Measurements from ENCODE around the gene KRTAP10-4. TPM values are rescaled to one million over a fixed set of nuclear protein-coding genes. Genes with fewer than 3 reads are reported as not detected.
"Not testable (repeated sequence)": the region's sequence is repeated elsewhere in the genome, so short reads cannot be mapped to it uniquely, and the experiment has no call there.

The KRTAP10-4 gene
- total and polyA plus RNA-seq, 2 of the 4 experiments (the other 2 are of a cell fraction), result not detected

DNA sequence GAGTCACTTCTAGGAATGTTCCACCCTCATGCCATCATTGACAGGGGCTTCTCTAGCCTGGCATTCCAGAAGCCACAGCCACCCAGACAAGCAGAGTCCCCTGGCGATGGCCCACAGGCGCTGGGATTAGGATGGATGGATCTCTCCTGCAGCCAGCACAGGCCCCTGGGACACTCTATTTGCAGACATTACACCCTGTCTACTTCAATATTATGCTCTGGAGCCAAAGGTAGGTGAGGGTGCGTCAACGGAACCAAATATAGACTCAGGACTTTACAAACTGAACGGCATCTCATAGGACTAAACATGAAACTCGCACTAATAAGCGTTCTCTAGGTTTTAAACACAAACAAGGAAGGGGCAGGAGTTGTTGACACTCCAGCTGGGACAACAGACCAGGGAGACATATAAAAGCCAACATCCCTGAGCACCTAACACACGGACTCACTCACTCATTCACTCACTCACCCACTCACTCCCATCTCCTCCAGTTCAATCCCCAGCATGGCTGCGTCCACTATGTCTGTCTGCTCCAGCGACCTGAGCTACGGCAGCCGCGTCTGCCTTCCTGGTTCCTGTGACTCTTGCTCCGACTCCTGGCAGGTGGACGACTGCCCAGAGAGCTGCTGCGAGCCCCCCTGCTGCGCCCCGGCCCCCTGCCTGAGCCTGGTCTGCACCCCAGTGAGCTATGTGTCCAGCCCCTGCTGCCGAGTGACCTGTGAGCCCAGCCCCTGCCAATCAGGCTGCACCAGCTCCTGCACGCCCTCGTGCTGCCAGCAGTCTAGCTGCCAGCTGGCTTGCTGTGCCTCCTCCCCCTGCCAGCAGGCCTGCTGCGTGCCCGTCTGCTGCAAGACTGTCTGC, 26.8 kb downstream of the KRTAP10-4 start, which contains the start of gene KRTAP10-7:
Gene KRTAP10-7, plus strand, starts transcription at position 480 of the 861 bp plus-strand sequence. Its CDS starts 25 bp downstream, at position 505.
- H3K79me1 ChIP-seq (ENCODE audit: low read depth in 1 of 2, low read length in 2 of 2); H3K14ac ChIP-seq (replicated peaks; ENCODE audit: low read depth, low read length); H4K8ac ChIP-seq (ENCODE audit: low read depth in 2 of 2, low read length in 2 of 2); H2AK5ac ChIP-seq (ENCODE audit: low read depth, low read length); BruUV-seq (replicated peaks); DNase-seq; H3K4me1 ChIP-seq (ENCODE audit: control insufficient read depth, insufficient read depth, low read length); H2BK15ac ChIP-seq (ENCODE audit: low read depth, low read length); H3K18ac ChIP-seq (ENCODE audit: low read depth, low read length); intact Hi-C loops (cut with micrococcal nuclease); CTCF ChIA-PET; in situ Hi-C loops (cut with MboI; ENCODE audit: low sequenced_read_pairs); H2BK120ac ChIP-seq (ENCODE audit: low read depth, low read length); H3K56ac ChIP-seq (ENCODE audit: extremely low read depth, insufficient read depth, low read length); H4K20me1 ChIP-seq (ENCODE audit: insufficient read depth, low read length); H3K9me1 ChIP-seq (ENCODE audit: insufficient read depth, low read length); ATAC-seq (ENCODE audit: low read depth); H3K4me2 ChIP-seq (ENCODE audit: low read depth, low read length); H3K23ac ChIP-seq (ENCODE audit: low read depth, low read length); H3K36me3 ChIP-seq (ENCODE audit: control insufficient read depth, insufficient read depth, low read length); H4K91ac ChIP-seq (ENCODE audit: insufficient read depth, low read depth, low read length); H2AK9ac ChIP-seq (replicated peaks; ENCODE audit: low read depth, low read length, poor library complexity); H4K5ac ChIP-seq (ENCODE audit: low read depth, low read length); POLR2A ChIA-PET (ENCODE audit: unreplicated experiment); H2BK5ac ChIP-seq (ENCODE audit: low read depth, low read length, poor library complexity, severe bottlenecking); H2AFZ ChIP-seq (replicated peaks; ENCODE audit: low read length, poor library complexity); H3K4me3 ChIP-seq (ENCODE audit: insufficient read depth, low read depth, low read length); H2BK20ac ChIP-seq (ENCODE audit: low read depth, low read length); H3K9ac ChIP-seq (ENCODE audit: low read depth, low read length); H3K27me3 ChIP-seq (ENCODE audit: control insufficient read depth, insufficient read depth, low read length); H3K4ac ChIP-seq (ENCODE audit: low read depth, low read length); dilution Hi-C loops (cut with HindIII; ENCODE audit: low sequenced_read_pairs, unreplicated experiment); H3K9me3 ChIP-seq (ENCODE audit: control insufficient read depth, insufficient read depth, low read length); H3K27ac ChIP-seq (ENCODE audit: insufficient read depth, low read length): not testable (repeated sequence)
- 81% methylated on average over 3 of the region's 23 CpGs; no CpG with 5 or more reads in 1 of the 2 experiments for WGBS, 2 experiments (ENCODE audit: extremely low coverage in 2 of 2, insufficient read length in 1 of 2)

DNA sequence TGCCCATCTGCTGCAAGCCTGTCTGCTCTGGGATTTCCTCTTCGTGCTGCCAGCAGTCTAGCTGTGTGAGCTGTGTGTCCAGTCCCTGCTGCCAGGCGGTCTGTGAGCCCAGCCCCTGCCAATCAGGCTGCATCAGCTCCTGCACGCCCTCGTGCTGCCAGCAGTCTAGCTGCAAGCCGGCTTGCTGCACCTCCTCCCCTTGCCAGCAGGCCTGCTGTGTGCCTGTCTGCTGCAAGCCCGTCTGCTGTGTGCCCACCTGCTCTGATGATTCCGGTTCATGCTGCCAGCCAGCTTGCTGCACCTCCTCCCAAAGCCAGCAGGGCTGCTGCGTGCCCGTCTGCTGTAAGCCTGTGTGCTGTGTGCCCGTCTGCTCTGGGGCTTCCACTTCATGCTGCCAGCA, 27.6 kb downstream of the KRTAP10-4 start:
- H2BK120ac ChIP-seq (ENCODE audit: low read depth, low read length); DNase-seq; dilution Hi-C loops (cut with HindIII; ENCODE audit: low sequenced_read_pairs, unreplicated experiment): not testable (repeated sequence)

More for the DNA sequence above, 27.6 kb downstream of the KRTAP10-4 start:
- POLR2A ChIA-PET (ENCODE audit: unreplicated experiment); in situ Hi-C loops (cut with MboI; ENCODE audit: low sequenced_read_pairs); H3K14ac ChIP-seq (replicated peaks; ENCODE audit: low read depth, low read length); H3K36me3 ChIP-seq (ENCODE audit: control insufficient read depth, insufficient read depth, low read length); ATAC-seq (ENCODE audit: low read depth); H2AK5ac ChIP-seq (ENCODE audit: low read depth, low read length); BruUV-seq (replicated peaks); intact Hi-C loops (cut with micrococcal nuclease); H2AFZ ChIP-seq (replicated peaks; ENCODE audit: low read length, poor library complexity); H2BK20ac ChIP-seq (ENCODE audit: low read depth, low read length); H3K79me1 ChIP-seq (ENCODE audit: low read depth in 1 of 2, low read length in 2 of 2); H3K9me1 ChIP-seq (ENCODE audit: insufficient read depth, low read length); H2BK15ac ChIP-seq (ENCODE audit: low read depth, low read length); H3K56ac ChIP-seq (ENCODE audit: extremely low read depth, insufficient read depth, low read length); H3K4me1 ChIP-seq (ENCODE audit: control insufficient read depth, insufficient read depth, low read length); H3K9ac ChIP-seq (ENCODE audit: low read depth, low read length); H3K4me3 ChIP-seq (ENCODE audit: insufficient read depth, low read depth, low read length); H4K91ac ChIP-seq (ENCODE audit: insufficient read depth, low read depth, low read length); H2AK9ac ChIP-seq (replicated peaks; ENCODE audit: low read depth, low read length, poor library complexity); H3K9me3 ChIP-seq (ENCODE audit: control insufficient read depth, insufficient read depth, low read length); H2BK5ac ChIP-seq (ENCODE audit: low read depth, low read length, poor library complexity, severe bottlenecking); H3K27ac ChIP-seq (ENCODE audit: insufficient read depth, low read length); H3K23ac ChIP-seq (ENCODE audit: low read depth, low read length); H3K18ac ChIP-seq (ENCODE audit: low read depth, low read length); H3K4ac ChIP-seq (ENCODE audit: low read depth, low read length); H4K20me1 ChIP-seq (ENCODE audit: insufficient read depth, low read length); H4K5ac ChIP-seq (ENCODE audit: low read depth, low read length); H3K27me3 ChIP-seq (ENCODE audit: control insufficient read depth, insufficient read depth, low read length); CTCF ChIA-PET; H3K4me2 ChIP-seq (ENCODE audit: low read depth, low read length); H4K8ac ChIP-seq (ENCODE audit: low read depth in 2 of 2, low read length in 2 of 2): not testable (repeated sequence)
- no CpG with 5 or more reads among the region's 10 CpGs for WGBS, 2 experiments (ENCODE audit: extremely low coverage in 2 of 2, insufficient read length in 1 of 2)

Data from IMR-90 (cell line).